Hepatocyte (in vitro differentiated cells): Measurements from ENCODE around the gene CELF5.

ENCODE experiments used
- CTCF ChIP-seq: fragments of 200-600 bp; sonication (generic); IDR thresholded peaks from 2 replicates; pipeline ENCODE4 v1.5.1; 2016; ENCODE audit warnings: antibody characterized with exemption, mild to moderate bottlenecking; ENCODE audit not compliant: poor library complexity
- EZH2 ChIP-seq: fragments of 200-600 bp; sonication (generic); IDR thresholded peaks from 2 replicates; pipeline ENCODE4 v1.6.1; 2016; ENCODE audit warnings: antibody characterized with exemption, mild to moderate bottlenecking, borderline replicate concordance
- EZH2phosphoT487 ChIP-seq: fragments of 200-600 bp; sonication (generic); IDR thresholded peaks from one replicate; pipeline ENCODE4 v1.6.1; 2018; ENCODE audit warnings: antibody characterized with exemption, mild to moderate bottlenecking, low read depth, moderate library complexity; ENCODE audit not compliant: unreplicated experiment, severe bottlenecking

- TF ChIP-seq CTCF (no peak), EZH2 (no peak), EZH2phosphoT487 (no peak)
Measured at GRCh38 chr19:3225677-3226093, 1.2 kb downstream of the CELF5 start.
